Measurements from ENCODE around the gene IL6ST. TPM values are rescaled to one million over a fixed set of nuclear protein-coding genes. Genes with fewer than 3 reads are reported as not detected.

The IL6ST gene
- total and polyA plus RNA-seq, 10 of the 15 experiments (the other 5 are each of a cell fraction or from before 2014, with no cell fraction given): 1.5 to 139 (median 13.0) TPM

DNA sequence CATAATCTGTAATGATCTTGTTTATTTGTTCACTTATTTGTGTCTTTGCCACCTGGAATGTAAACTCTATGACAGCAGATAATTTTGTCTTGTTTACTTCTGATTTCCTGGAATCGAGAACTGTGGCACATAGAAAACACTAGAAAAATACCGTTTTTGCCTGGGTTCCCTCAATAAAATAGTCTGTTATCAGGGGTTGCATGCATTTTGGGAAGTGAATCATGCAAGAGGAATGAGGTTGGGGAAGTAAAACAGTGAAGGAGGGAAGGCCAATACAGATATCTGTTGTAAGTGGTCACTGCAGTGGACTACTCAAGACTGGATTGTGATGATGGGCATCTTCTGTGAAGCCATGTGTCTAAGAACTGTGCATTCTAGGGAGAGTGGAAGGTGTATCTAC, 45.2 kb upstream of the IL6ST start:
- DNase-seq (ENCODE audit: low read depth, low spot score): no peak
- Histone ChIP-seq H3K9ac (ENCODE audit: control insufficient read depth, insufficient read depth, low read length) (no peak overlapping the region), H3K27me3 (replicated peaks in 1 of 2; ENCODE audit: control insufficient read depth in 2 of 2, insufficient read depth in 2 of 2, low read length in 1 of 2) (no peaks in the 10 kb centered on the region), H3K27ac (ENCODE audit: control insufficient read depth, insufficient read depth) (no peak overlapping the region), H3K4me2 (ENCODE audit: control insufficient read depth, insufficient read depth) (no peak overlapping the region), H2AFZ (ENCODE audit: control insufficient read depth, low read depth, low read length) (no peak overlapping the region), H4K20me1 (ENCODE audit: control insufficient read depth, insufficient read depth) (no peaks in the 10 kb centered on the region), H3K4me3 (no peak overlapping the region), H3K36me3 (ENCODE audit: control insufficient read depth in 2 of 2, insufficient read depth in 2 of 2, low read length in 1 of 2) (no peaks in the 10 kb centered on the region), H3K79me2 (ENCODE audit: control insufficient read depth, insufficient read depth, low read length) (no peaks in the 10 kb centered on the region), H3K4me1 (ENCODE audit: control insufficient read depth, insufficient read depth, low read length) (no peaks in the 10 kb centered on the region), H3K9me3 (replicated peaks; ENCODE audit: control insufficient read depth, insufficient read depth, low read length) (no peaks in the 10 kb centered on the region; the same call in 2 of the 3 replicates)
- RAD21 ChIA-PET (ENCODE audit: unreplicated experiment): no interaction called here
- CTCF ChIA-PET: no interaction called here
- SMC1A ChIA-PET (ENCODE audit: uncharacterized antibody, unreplicated experiment): no interaction called here
- TF ChIP-seq HDAC2 (IDR thresholded peaks at IDR 0.05) (no peak), RB1 (IDR thresholded peaks at IDR 0.05; ENCODE audit: borderline replicate concordance) (no peak), POLR2AphosphoS5 (IDR thresholded peaks at IDR 0.05; ENCODE audit: low read length) (no peak), ESRRA (IDR thresholded peaks at IDR 0.05; ENCODE audit: low read length) (no peak), SMAD1 (IDR thresholded peaks at IDR 0.05; ENCODE audit: low read depth, partially characterized antibody) (no peak), POU2F2 (IDR thresholded peaks at IDR 0.05; ENCODE audit: borderline replicate concordance, low read depth, low read length) (no peak), BRCA1 (IDR thresholded peaks at IDR 0.05; ENCODE audit: low read depth, low read length) (no peak), CBFB (IDR thresholded peaks at IDR 0.05; ENCODE audit: low read depth) (no peak), ZNF622 (IDR thresholded peaks at IDR 0.05) (no peak), IKZF1 (conservative IDR thresholded peaks at IDR 0.05) (no peak), KDM1A (IDR thresholded peaks at IDR 0.05; ENCODE audit: borderline replicate concordance) (no peak), ZZZ3 (IDR thresholded peaks at IDR 0.05; ENCODE audit: control insufficient read depth, insufficient read length, low read depth) (no peak), NKRF (conservative IDR thresholded peaks at IDR 0.05) (no peak), CREB1 (IDR thresholded peaks at IDR 0.05; ENCODE audit: low read depth) (no peak)
- TF ChIP-seq, protein P1, sequence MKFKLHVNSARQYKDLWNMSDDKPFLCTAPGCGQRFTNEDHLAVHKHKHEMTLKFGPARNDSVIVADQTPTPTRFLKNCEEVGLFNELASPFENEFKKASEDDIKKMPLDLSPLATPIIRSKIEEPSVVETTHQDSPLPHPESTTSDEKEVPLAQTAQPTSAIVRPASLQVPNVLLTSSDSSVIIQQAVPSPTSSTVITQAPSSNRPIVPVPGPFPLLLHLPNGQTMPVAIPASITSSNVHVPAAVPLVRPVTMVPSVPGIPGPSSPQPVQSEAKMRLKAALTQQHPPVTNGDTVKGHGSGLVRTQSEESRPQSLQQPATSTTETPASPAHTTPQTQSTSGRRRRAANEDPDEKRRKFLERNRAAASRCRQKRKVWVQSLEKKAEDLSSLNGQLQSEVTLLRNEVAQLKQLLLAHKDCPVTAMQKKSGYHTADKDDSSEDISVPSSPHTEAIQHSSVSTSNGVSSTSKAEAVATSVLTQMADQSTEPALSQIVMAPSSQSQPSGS (IDR thresholded peaks at IDR 0.05; ENCODE audit: low read length): no peak
- TF ChIP-seq, protein P2, sequence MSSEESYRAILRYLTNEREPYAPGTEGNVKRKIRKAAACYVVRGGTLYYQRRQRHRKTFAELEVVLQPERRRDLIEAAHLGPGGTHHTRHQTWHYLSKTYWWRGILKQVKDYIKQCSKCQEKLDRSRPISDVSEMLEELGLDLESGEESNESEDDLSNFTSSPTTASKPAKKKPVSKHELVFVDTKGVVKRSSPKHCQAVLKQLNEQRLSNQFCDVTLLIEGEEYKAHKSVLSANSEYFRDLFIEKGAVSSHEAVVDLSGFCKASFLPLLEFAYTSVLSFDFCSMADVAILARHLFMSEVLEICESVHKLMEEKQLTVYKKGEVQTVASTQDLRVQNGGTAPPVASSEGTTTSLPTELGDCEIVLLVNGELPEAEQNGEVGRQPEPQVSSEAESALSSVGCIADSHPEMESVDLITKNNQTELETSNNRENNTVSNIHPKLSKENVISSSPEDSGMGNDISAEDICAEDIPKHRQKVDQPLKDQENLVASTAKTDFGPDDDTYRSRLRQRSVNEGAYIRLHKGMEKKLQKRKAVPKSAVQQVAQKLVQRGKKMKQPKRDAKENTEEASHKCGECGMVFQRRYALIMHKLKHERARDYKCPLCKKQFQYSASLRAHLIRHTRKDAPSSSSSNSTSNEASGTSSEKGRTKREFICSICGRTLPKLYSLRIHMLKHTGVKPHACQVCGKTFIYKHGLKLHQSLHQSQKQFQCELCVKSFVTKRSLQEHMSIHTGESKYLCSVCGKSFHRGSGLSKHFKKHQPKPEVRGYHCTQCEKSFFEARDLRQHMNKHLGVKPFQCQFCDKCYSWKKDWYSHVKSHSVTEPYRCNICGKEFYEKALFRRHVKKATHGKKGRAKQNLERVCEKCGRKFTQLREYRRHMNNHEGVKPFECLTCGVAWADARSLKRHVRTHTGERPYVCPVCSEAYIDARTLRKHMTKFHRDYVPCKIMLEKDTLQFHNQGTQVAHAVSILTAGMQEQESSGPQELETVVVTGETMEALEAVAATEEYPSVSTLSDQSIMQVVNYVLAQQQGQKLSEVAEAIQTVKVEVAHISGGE (CRISPR knock-in tag; IDR thresholded peaks at IDR 0.05): no peak
- POLR2A ChIA-PET: no interaction called here
- BruUV-seq (replicated peaks): no TSS peak
- in situ Hi-C loops (cut with MboI) (no loop called here), intact Hi-C loops (cut with micrococcal nuclease; ENCODE audit: unreplicated experiment) (no loop called here)
- ATAC-seq: no peak
- WGBS (ENCODE audit: insufficient coverage, insufficient replicate concordance, low lambda C conversion rate, missing lambda C conversion rate): 8% methylated on average over 2 of the region's 2 CpGs
- FAIRE-seq: no peak
